Measurements from ENCODE around the gene WTAP. TPM values are rescaled to one million over a fixed set of nuclear protein-coding genes. Genes with fewer than 3 reads are reported as not detected.

The WTAP gene
- total and polyA plus RNA-seq, 2 of the 8 experiments (the other 6 are each of a cell fraction or from before 2014, with no cell fraction given), result 32.6 to 120 TPM

DNA sequence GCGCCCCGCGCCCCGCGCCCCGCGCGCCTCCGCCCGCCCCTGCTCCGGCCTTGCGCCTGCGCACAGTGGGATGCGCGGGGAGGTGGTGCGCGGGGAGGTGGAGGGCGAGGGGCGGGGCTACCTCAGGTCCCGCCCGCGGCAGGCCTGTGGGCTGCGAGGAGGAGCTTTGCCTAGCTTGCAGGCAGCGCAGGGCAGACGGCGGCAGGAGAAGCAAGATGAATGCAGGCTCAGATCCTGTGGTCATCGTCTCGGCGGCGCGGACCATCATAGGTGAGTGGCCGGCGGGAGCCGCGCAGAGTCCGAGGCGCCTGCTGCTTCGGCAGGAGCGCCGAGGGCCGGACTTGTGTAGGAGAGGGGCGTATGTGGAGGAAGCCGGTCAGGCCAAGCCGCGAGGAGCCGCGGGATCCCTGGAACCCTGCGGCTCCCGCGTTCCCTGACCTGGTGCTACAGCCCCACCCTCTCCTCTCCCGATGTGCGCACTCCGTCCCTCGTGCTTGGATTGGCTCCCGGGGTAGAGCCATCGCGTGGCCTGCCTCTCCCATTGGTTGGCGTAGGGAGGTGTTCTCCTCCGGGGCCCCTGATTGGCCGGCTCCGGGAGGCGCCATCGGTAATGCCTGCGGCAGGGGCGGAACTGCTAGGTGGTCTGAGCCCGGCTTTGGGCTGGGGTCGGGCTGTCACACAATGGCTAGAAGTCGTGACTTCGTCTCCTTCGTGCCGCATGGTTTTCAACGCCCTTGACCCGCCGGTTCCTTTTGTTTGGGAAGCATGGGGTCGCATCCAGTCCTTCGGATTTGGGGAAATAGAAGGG lies 34.8 kb downstream of the WTAP start, which contains the start of gene ACAT2:
Gene ACAT2 (plus strand): TSS at position 173 of the 808 bp plus-strand sequence. CDS start 43 bp downstream, at position 216.
- Histone ChIP-seq H3K79me1 (ENCODE audit: low read depth, low read length) (peaks cover 10% of the 10 kb centered on the region; the same call in 1 of the 2 replicates), H3K9me3 (ENCODE audit: insufficient read depth in 2 of 2, low read depth in 1 of 2, low read length in 1 of 2) (no peaks in the 10 kb centered on the region), H2BK120ac (replicated peaks; ENCODE audit: low read depth, low read length) (peak within 1 kb of the TSS; percentile 81), H3K4ac (replicated peaks; ENCODE audit: insufficient read length, low read depth, low read length) (peak within 1 kb of the TSS; percentile 94), H2AK5ac (ENCODE audit: low read depth, low read length) (peak within 1 kb of the TSS; percentile 58), H3K18ac (ENCODE audit: extremely low read depth, low read length) (peak within 1 kb of the TSS; percentile 93), H3K27me3 (replicated peaks in 1 of 4; ENCODE audit: control insufficient read depth in 3 of 4, extremely low read depth in 1 of 4, insufficient read depth in 3 of 4, low read length in 3 of 4) (no peaks in the 10 kb centered on the region), H3K14ac (ENCODE audit: insufficient read length) (peak within 1 kb of the TSS; percentile 20), H3K79me2 (ENCODE audit: control insufficient read depth in 1 of 2, insufficient read depth in 2 of 2, low read length in 2 of 2) (peaks cover 0 to 15% of the 10 kb centered on the region in 2 experiments; a peak in 2 of 4 replicates), H4K5ac (ENCODE audit: insufficient read length, low read depth, low read length) (peak within 1 kb of the TSS; percentile 96), H2BK15ac (ENCODE audit: low read length) (peak within 1 kb of the TSS; percentile 90; the same call in 1 of the 2 replicates), H4K20me1 (replicated peaks in 1 of 2; ENCODE audit: control insufficient read depth in 1 of 2, insufficient read depth in 2 of 2, low read length in 2 of 2) (peaks cover 0 to 6% of the 10 kb centered on the region in 2 experiments), H2BK5ac (ENCODE audit: low read depth, low read length) (peak within 1 kb of the TSS; percentile 98), H3K23me2 (ENCODE audit: low read depth, low read length) (peaks cover 11% of the 10 kb centered on the region), H3K36me3 (ENCODE audit: control insufficient read depth in 2 of 4, insufficient read depth in 4 of 4, low read length in 3 of 4) (peaks cover 8 to 56% (median 30%) of the 10 kb centered on the region in 4 experiments; a peak in 7 of 8 replicates), H3K4me2 (ENCODE audit: insufficient read depth in 1 of 2, low read depth in 2 of 2, low read length in 2 of 2) (peak within 1 kb of the TSS; percentile 90 to 97), H3K23ac (ENCODE audit: insufficient read length) (no peak within 1 kb of the TSS), H2BK12ac (ENCODE audit: low read depth, low read length) (peak within 1 kb of the TSS; percentile 97), H3K9ac (replicated peaks in 1 of 4; ENCODE audit: extremely low read depth in 1 of 4, low read depth in 3 of 4, low read length in 3 of 4) (peak within 1 kb of the TSS; percentile 89 to 95 (median 92)), H2AFZ (ENCODE audit: low read length) (peak within 1 kb of the TSS; percentile 70; the same call in 1 of the 2 replicates), H3K4me3 (ENCODE audit: extremely low read depth in 1 of 4, insufficient read depth in 2 of 4, low read depth in 3 of 4, low read length in 4 of 4) (peak within 1 kb of the TSS; percentile 87 to 98 (median 90)), H3K27ac (ENCODE audit: low read depth, low read length) (peak within 1 kb of the TSS; percentile 95), H3K56ac (replicated peaks; ENCODE audit: insufficient read length, low read depth, low read length) (peak within 1 kb of the TSS; percentile 99), H2BK20ac (ENCODE audit: low read length) (no peak within 1 kb of the TSS), H4K91ac (replicated peaks; ENCODE audit: insufficient read length, low read length) (peak within 1 kb of the TSS; percentile 91), H3K4me1 (replicated peaks in 1 of 4; ENCODE audit: control insufficient read depth in 3 of 4, insufficient read depth in 4 of 4, low read length in 3 of 4) (peaks cover 6 to 15% (median 12%) of the 10 kb centered on the region in 4 experiments; a peak in 6 of 7 replicates), H4K8ac (ENCODE audit: extremely low read depth, insufficient read depth, low read length) (peak within 1 kb of the TSS; percentile 48)
- DNase-seq (ENCODE audit: low read depth in 1 of 2, low spot score in 2 of 2) (peak; percentile 86 to 93), FAIRE-seq (peak; percentile 7)
- ChIA-PET CTCF (ENCODE audit: partially characterized antibody) (interaction anchor here (1.3 kb wide), 1 partner anchor 36 kb away, joined by 3 read pairs; no protein-coding TSS in a partner anchor), POLR2A (ENCODE audit: partially characterized antibody) (interaction anchor here (1.0 to 6.0 kb wide), 11 partner anchors 10 to 69 kb away, joined by 3 to 86 read pairs (median 15); partner anchors contain the start of genes MRPL18, SOD2, TCP1 and WTAP)
- WGBS, 2 experiments (ENCODE audit: extremely low coverage in 1 of 2, insufficient coverage in 1 of 2, insufficient read length in 1 of 2, insufficient replicate concordance in 2 of 2, low coverage in 1 of 2, low lambda C conversion rate in 2 of 2, missing lambda C conversion rate in 1 of 2), result 3% methylated on average over 44 of the region's 76 CpGs; no CpG with 5 or more reads in 1 of the 2 experiments
- TF ChIP-seq RBBP5 (IDR thresholded peaks at IDR 0.05; ENCODE audit: borderline replicate concordance, low read depth, low read length) (peak; percentile 68; the same call in 1 of the 2 replicates), EP300 (IDR thresholded peaks at IDR 0.05; ENCODE audit: borderline replicate concordance in 1 of 2, low read depth in 2 of 2, low read length in 2 of 2) (no peak), CTBP2 (IDR thresholded peaks at IDR 0.05; ENCODE audit: borderline replicate concordance, insufficient read depth, insufficient read length, low read length) (no peak), ATF3 (IDR thresholded peaks at IDR 0.05; ENCODE audit: insufficient read depth, low read depth, low read length) (no peak), JUND (IDR thresholded peaks at IDR 0.05; ENCODE audit: low read length) (no peak), CHD1 (IDR thresholded peaks at IDR 0.05; ENCODE audit: low read depth, low read length) (no peak), CBX8 (IDR thresholded peaks at IDR 0.05; ENCODE audit: borderline replicate concordance, low read depth, low read length) (no peak)
